Pericardium fibroblast (primary cell): ENCODE data around the gene AARS1. TPM values are rescaled to one million over a fixed set of nuclear protein-coding genes. Genes with fewer than 3 reads are reported as not detected.

ENCODE experiments used
- total RNA-seq: library from RNA; depleted of rRNA; stranded (reverse); fragments of >200 nt; gene quantifications from 2 replicates; pipeline ENCODE4 v1.2.3, GENCODE V29; 2015

Gene AARS1
- 123 and 125 TPM in 2 replicates for total RNA-seq

DNA sequence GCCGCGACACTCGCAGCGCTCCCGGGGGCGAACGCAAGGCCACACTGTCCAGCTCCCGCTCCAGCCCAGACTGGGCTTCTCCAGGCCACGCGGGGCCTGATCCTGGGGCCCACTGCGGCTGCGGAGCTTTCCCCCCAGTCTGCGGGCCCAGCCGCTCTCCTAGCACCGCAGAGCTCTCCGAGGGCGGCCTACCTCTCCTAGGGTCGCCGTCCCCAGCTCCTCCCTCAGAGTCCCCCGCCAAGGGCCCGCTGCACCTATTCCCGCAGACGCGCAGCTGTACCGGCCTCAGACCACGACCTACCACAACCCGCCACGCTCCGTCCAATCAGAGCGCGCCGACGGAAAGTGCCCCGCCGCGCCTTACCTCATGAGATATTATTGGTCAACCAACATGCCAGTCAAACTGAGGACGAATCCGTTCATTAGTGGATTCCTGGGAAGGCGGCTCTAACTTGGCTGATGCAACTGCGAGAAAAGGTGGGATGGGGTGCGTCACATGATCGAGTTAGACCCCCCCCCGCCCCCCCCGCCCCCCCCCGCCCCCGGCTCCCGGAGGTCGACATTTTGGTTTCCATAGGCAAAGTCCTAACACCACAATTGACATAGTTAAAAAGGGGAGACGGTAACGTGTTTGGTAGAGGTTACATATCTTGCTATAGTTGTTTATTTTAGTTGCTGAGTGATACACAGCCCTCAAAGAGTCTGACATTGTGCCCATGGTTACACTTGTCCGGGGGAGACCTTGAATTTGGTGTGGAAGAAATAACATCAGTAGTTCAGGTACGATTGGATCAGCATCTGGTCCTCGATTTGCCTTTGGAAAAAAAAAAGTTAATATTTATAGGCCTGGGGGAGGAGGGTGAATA is at the start of gene AARS1:
Gene AARS1, minus strand, starts transcription at position 278 of the 866 bp plus-strand sequence. CDS start 6,743 bp downstream, outside the sequence.

GRCh38 chr16:70298988-70299938 is 10.0 kb upstream of the AARS1 start, which contains the start of gene DDX19B:
Gene DDX19B (plus strand): TSS chr16:70299186. CDS start chr16:70299298, 112 bp downstream.

DNA sequence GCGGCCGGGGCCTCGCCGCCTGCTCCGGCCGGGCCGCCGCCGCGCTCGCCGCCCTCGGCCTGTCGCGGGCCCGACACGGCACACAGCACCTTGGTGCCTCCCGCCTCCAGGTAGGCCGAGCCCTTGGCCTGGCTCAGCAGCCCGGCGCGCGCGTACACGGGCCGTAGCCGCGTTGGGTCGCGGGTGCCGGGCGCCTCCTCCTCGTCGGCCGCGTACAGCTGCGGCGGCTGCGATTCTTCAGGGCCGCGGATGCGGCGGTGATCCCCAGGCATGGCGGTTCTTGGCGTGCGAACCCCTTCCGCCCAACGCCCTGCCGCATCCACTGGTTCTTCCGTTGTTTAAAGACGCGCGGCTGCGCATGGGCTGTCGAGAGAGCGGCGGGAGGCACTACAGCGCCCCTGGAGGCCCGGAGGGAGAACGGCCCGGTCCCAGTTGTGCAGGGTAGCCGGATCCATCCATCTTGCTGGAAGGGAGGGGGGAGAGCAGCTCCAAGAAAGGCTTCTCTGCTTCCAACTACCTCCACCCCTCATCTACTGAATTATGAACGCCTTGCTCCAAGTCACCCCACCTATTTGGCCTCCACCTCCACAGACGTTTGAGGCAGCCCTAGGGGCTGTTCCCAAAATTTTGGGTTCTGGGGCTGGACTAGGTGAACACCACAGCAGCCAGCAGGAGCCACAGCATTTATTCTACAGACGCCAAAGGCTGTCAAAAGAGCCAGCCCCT is 37.5 kb downstream of the AARS1 start, which contains the start of gene EXOSC6:
Gene EXOSC6, minus strand, starts transcription at position 312 of the 726 bp plus-strand sequence. Its CDS starts 40 bp downstream, at position 272.

Other genes with a start within 250 kb of the AARS1 start
- gene PDPR, start 175.2 kb downstream of the AARS1 start, total RNA-seq = 9.2 and 20.9 TPM in 2 replicates
- gene CLEC18C, start 115.7 kb downstream of the AARS1 start, total RNA-seq = 0.09 TPM in 1 of 2 replicates, not detected in the other
- 24.3 and 27.5 TPM in 2 replicates for gene EXOSC6, start 37.6 kb downstream of the AARS1 start, total RNA-seq
- gene DDX19B, start 9.7 kb upstream of the AARS1 start, total RNA-seq = 17.9 and 39.7 TPM in 2 replicates
- 35.8 and 39.6 TPM in 2 replicates for gene DDX19A, start 57.4 kb upstream of the AARS1 start, total RNA-seq
- gene ST3GAL2, start 149.6 kb upstream of the AARS1 start, total RNA-seq = 25.7 and 29.2 TPM in 2 replicates
- gene FCSK, start 165.1 kb upstream of the AARS1 start, total RNA-seq = 7.7 and 8.5 TPM in 2 replicates
- gene COG4, start 234.0 kb upstream of the AARS1 start, total RNA-seq = 28.7 and 33.1 TPM in 2 replicates
- gene SF3B3, start 234.3 kb upstream of the AARS1 start, total RNA-seq = 110 and 139 TPM in 2 replicates